Lung (tissue), 12 donors: ENCODE measurements around the gene USP16. TPM values are rescaled to one million over a fixed set of nuclear protein-coding genes. Genes with fewer than 3 reads are reported as not detected.
"Not testable (repeated sequence)": the region's sequence is repeated elsewhere in the genome, so short reads cannot be mapped to it uniquely, and the experiment has no call there.

Experiments used
- ATAC-seq: fragments of 200-7000 bp; cut with Tn5 transposase; one replicate; pipeline ENCODE4 v1.9.1; 2020; ENCODE audit warnings: moderate number of reproducible peaks; ENCODE audit not compliant: insufficient read depth, low FRiP score
- DNase-seq, 3 donors: peaks; one replicate each; pipeline ENCODE4 v3.0.0-alpha.2; 2013 to 2017
- H3K27ac ChIP-seq, 2 donors: one replicate each; pipeline ENCODE4 v1.5.1; 2013; ENCODE audit warnings: mild to moderate bottlenecking in 2 of 2, moderate library complexity in 2 of 2, control low read depth in 1 of 2, inconsistent platforms in 1 of 2, low read depth in 1 of 2, low read length in 1 of 2
- H3K27me3 ChIP-seq, 3 donors: one replicate each; pipeline ENCODE4 v1.5.1; 2013; ENCODE audit warnings: low read length in 2 of 3; ENCODE audit not compliant: control insufficient read depth in 3 of 3, insufficient read depth in 3 of 3
- H3K36me3 ChIP-seq, 4 donors: one replicate each; pipeline ENCODE4 v1.5.1; 2013; ENCODE audit warnings: low read length in 4 of 4, mild to moderate bottlenecking in 1 of 4, moderate library complexity in 1 of 4; ENCODE audit not compliant: control insufficient read depth in 4 of 4, insufficient read depth in 4 of 4
- H3K4me1 ChIP-seq, 5 donors: one replicate each; pipeline ENCODE4 v1.5.1; 2013; ENCODE audit warnings: low read length in 5 of 5, mild to moderate bottlenecking in 2 of 5, moderate library complexity in 1 of 5; ENCODE audit not compliant: control insufficient read depth in 5 of 5, insufficient read depth in 5 of 5
- H3K4me3 ChIP-seq: one replicate; pipeline ENCODE4 v1.5.1; 2013; ENCODE audit warnings: mild to moderate bottlenecking, control low read depth, moderate library complexity
- H3K9ac ChIP-seq, 2 donors: one replicate each; pipeline ENCODE4 v1.5.1; 2013; ENCODE audit warnings: low read length in 2 of 2, control low read depth in 1 of 2; ENCODE audit not compliant: insufficient read depth in 1 of 2
- H3K9me3 ChIP-seq, 4 donors: one replicate each; pipeline ENCODE4 v1.5.1; 2013; ENCODE audit warnings: low read length in 3 of 4, mild to moderate bottlenecking in 1 of 4, moderate library complexity in 1 of 4; ENCODE audit not compliant: control insufficient read depth in 4 of 4, insufficient read depth in 3 of 4
- CTCF ChIP-seq: IDR thresholded peaks from 2 replicates; pipeline ENCODE4 v1.5.1; 2012; ENCODE audit warnings: mild to moderate bottlenecking; ENCODE audit errors: control extremely low read depth, extremely low read depth
- WGBS, 2 donors: extraction: QIAGEN DNeasy Blood & Tissue Kit; methylation state at CpG; one replicate each; pipeline ENCODE4 v1.1.7; 2013; 5-methylcytosine and 5-hydroxymethylcytosine counted together
- polyA plus RNA-seq, 2 donors: library from polyadenylated mRNA; stranded (reverse); fragments of 200-250 nt; gene quantifications; one replicate each; pipeline ENCODE4 v1.2.1, GENCODE V29; 2013
- total RNA-seq, 2 donors: library from RNA; depleted of rRNA in 1 of 2; stranded (reverse); fragments of >200 nt in 1 of 2; gene quantifications; one replicate each; pipeline ENCODE4 v1.2.1, GENCODE V29; 2014 to 2021
- donor health status: control.
- donor health status: control.
- donor health status: Bipolar disorder and iron deficiency.
- donor health status: healthy.
- donor health status: DM: yes; HTN: yes; CAD: no.

USP16 gene
- total and polyA plus RNA-seq, 4 donors: 22.7 to 42.3 (median 28.5) TPM

GRCh38 chr21:29005696-29006095, 18.8 kb upstream of the USP16 start:
- TF ChIP-seq CTCF: no peak
- Histone ChIP-seq H3K4me3 (no peak overlapping the region), H3K27me3 (no peaks in the 10 kb centered on the region), H3K4me1 (peaks cover 0 to 2% (median 0%) of the 10 kb centered on the region in 5 donors), H3K9me3 (no peaks in the 10 kb centered on the region), H3K9ac (no peak overlapping the region), H3K36me3 (peaks cover 0 to 7% (median 3%) of the 10 kb centered on the region in 4 donors), H3K27ac (no peak overlapping the region)
- no peak for ATAC-seq
- WGBS, 2 donors: 91 to 94% methylated on average over 6 of the region's 6 CpGs
- no peak for DNase-seq

GRCh38 chr21:29007135-29007534, 17.3 kb upstream of the USP16 start:
- Histone ChIP-seq H3K27ac (no peak overlapping the region), H3K9me3 (no peaks in the 10 kb centered on the region), H3K36me3 (peaks cover 0 to 7% (median 3%) of the 10 kb centered on the region in 4 donors), H3K27me3 (no peaks in the 10 kb centered on the region), H3K4me1 (peaks cover 0 to 2% (median 0%) of the 10 kb centered on the region in 5 donors), H3K4me3 (no peak overlapping the region), H3K9ac (no peak overlapping the region)
- WGBS, 2 donors: 89 to 90% methylated on average over 3 of the region's 3 CpGs
- DNase-seq (no peak), ATAC-seq (no peak)
- no peak for TF ChIP-seq CTCF

- H3K4me3 ChIP-seq: no peak overlapping the region
- peaks cover 0 to 2% (median 0%) of the 10 kb centered on the region in 5 donors for H3K4me1 ChIP-seq
- H3K9me3 ChIP-seq: no peaks in the 10 kb centered on the region
- no peak for DNase-seq
- WGBS, 2 donors: 84 to 85% methylated on average over 3 of the region's 3 CpGs
- ATAC-seq: no peak
- H3K27me3 ChIP-seq: no peaks in the 10 kb centered on the region
- no peak overlapping the region for H3K9ac ChIP-seq
- TF ChIP-seq CTCF: no peak
- H3K27ac ChIP-seq: no peak overlapping the region
- peaks cover 0 to 7% (median 3%) of the 10 kb centered on the region in 4 donors for H3K36me3 ChIP-seq
These were observed 16.7 kb upstream of the USP16 start for GRCh38 chr21:29007810-29008209.

GRCh38 chr21:29008367-29008766, 16.1 kb upstream of the USP16 start:
- WGBS, 2 donors: 96 to 98% methylated on average over 3 of the region's 3 CpGs
- no peaks in the 10 kb centered on the region for H3K27me3 ChIP-seq
- no peak overlapping the region for H3K9ac ChIP-seq
- TF ChIP-seq CTCF: no peak
- H3K4me3 ChIP-seq: no peak overlapping the region
- no peak for ATAC-seq
- no peak for DNase-seq
- peaks cover 0 to 2% (median 0%) of the 10 kb centered on the region in 5 donors for H3K4me1 ChIP-seq
- no peak overlapping the region for H3K27ac ChIP-seq
- peaks cover 0 to 7% (median 3%) of the 10 kb centered on the region in 4 donors for H3K36me3 ChIP-seq
- no peaks in the 10 kb centered on the region for H3K9me3 ChIP-seq

- DNase-seq, H3K27me3 ChIP-seq, H3K4me1 ChIP-seq, H3K9ac ChIP-seq, H3K4me3 ChIP-seq, H3K36me3 ChIP-seq, H3K27ac ChIP-seq, H3K9me3 ChIP-seq, ATAC-seq: not testable (repeated sequence)
- WGBS, 2 donors: 94 to 97% methylated on average over 12 to 27 of the region's 30 CpGs
These were observed 13.2 kb upstream of the USP16 start for GRCh38 chr21:29011236-29011635.
